RWPE1 (cell line): ENCODE data around the gene IGSF5.

ENCODE experiments used
- CTCF ChIA-PET: fragments of 350-600 bp; sonication (Branson Sonifier 250); formaldehyde crosslinking; extraction: SDS; loops from one replicate; lab custom pipeline; 2021; lab: Yijun Ruan, JAX
- POLR2A ChIA-PET: fragments of 400-600 bp; formaldehyde crosslinking; extraction: SDS; loops from one replicate; lab custom pipeline; 2020; ENCODE audit warnings: antibody characterized with exemption; ENCODE audit not compliant: low non-redundant PET; lab: Yijun Ruan, JAX
- DNase-seq: peaks from one replicate; pipeline ENCODE4 v3.0.0; 2012; ENCODE audit warnings: low spot score
- H3K27ac ChIP-seq: fragments of 450-650 bp; 2 replicates; pipeline ENCODE4 v1.5.1; 2017
- CTCF ChIP-seq: fragments of 450-650 bp; conservative IDR thresholded peaks from 2 replicates; pipeline ENCODE4 v1.5.1; 2017; ENCODE audit warnings: low read depth, mild to moderate bottlenecking

Gene IGSF5

DNA sequence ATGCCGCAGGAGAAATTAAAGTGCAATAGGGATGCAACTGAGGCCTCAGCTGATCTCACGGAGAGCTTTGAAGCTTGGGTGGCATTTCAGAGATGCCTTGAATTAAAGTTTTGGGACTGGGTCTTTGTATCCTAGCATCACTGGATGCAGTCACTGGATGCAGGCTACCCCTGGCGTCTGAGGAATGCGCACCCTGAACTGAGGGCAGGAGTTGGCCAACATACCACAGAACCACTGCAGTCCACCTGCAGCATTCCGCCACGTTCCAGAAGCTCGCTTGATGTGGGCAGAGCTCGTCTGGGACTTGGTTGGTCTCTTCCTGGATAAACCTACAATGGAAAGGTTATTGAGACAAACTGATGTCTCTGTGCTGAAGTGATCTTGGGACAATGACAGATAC, 34.1 kb upstream of the IGSF5 start:
- H3K27ac ChIP-seq = no peak overlapping the region
- ChIA-PET CTCF (no interaction called here), POLR2A (interaction anchor here (0.6 kb wide), 1 partner anchor 262 kb away, joined by 3 read pairs; no protein-coding TSS in a partner anchor)
- no peak for TF ChIP-seq CTCF
- no peak for DNase-seq

GRCh38 chr21:39712273-39712672, 32.7 kb upstream of the IGSF5 start:
- TF ChIP-seq CTCF = no peak
- POLR2A ChIA-PET = no interaction called here

DNA sequence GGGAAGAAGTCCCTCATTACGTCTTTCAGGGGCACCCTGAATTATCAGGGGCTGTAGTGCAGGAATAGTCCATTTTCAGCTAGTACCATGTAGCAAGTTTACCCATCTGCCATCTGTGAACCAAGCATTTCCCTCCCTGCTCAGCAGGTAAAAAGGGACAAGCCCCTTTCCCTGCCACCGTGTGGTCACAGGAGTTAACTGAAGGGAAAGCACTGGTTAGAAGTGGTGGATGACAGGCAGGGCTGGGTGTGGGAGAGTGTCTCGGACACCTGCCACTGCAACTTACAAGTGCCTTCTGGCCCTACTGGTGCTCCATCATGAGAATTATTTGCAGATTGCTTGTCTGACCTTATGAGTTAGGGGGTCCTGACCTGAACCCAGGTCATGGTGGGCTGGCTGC, 32.0 kb upstream of the IGSF5 start:
- H3K27ac ChIP-seq = no peak overlapping the region
- POLR2A ChIA-PET = no interaction called here
- CTCF ChIA-PET = interaction anchor here (0.6 kb wide), 1 partner anchor 241 kb away, joined by 7 read pairs; no protein-coding TSS in a partner anchor
- DNase-seq = no peak
- TF ChIP-seq CTCF = no peak

More at GRCh38 chr21:39712273-39712672, 32.7 kb upstream of the IGSF5 start:
- no peak overlapping the region for H3K27ac ChIP-seq
- DNase-seq = no peak
- CTCF ChIA-PET = interaction anchor here (0.6 kb wide), 1 partner anchor 240 kb away, joined by 7 read pairs; no protein-coding TSS in a partner anchor

- H3K27ac ChIP-seq = no peak overlapping the region
- no peak for TF ChIP-seq CTCF
- no peak for DNase-seq
- ChIA-PET CTCF (no interaction called here), POLR2A (no interaction called here)
Measured at GRCh38 chr21:39713905-39714304, 31.1 kb upstream of the IGSF5 start.

DNA sequence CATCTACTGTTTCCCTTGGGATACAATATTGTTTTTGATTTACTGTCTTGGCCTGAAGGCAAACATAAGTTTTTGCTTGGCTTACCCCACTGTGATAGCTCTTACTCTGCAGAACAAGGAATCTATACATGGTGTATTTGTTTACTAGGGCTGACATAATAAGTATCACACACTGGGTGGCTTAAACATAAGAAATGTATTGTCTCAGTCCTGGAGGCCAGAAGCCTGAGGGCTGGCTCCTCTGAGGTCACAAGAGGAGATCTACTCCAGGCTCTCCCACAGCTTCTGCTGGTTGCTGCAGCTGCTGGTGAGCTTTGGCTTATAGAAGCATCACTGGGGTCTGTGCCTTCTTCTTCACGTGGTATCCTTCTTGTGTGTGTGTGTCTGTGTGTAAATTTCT, 30.7 kb upstream of the IGSF5 start:
- H3K27ac ChIP-seq = no peak overlapping the region
- TF ChIP-seq CTCF = no peak
- DNase-seq = no peak
- ChIA-PET POLR2A (no interaction called here), CTCF (interaction anchor here (1.0 kb wide), 1 partner anchor 196 kb away, joined by 4 read pairs; no protein-coding TSS in a partner anchor)

DNA sequence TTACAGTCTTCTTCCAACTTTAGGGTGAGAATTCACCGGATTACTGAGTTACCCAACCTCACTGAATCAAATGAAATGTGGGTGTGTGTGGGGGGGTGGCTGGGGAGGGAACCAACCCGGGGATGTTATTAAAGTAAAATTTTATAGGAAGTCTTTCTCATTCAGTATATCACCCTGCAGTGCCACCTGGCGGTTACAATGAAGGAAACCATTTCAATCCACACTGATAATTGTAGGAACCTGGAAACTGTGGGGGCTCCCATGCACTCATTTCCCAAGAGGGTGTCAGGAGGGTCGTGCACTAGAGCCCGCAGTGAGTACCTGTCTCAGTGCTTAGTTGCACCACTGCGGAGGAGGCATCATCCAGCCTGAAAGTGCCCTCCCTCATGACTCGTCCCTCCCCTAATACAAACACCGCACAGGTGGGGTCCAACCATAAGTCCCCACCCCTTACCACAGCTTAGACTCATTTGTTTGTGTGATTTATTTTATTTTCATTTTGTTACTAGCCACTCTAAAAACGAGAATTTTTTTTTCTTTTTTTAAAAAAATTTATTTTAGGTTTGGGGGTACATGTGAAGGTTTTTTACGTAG, 29.1 kb upstream of the IGSF5 start:
- TF ChIP-seq CTCF = peak; percentile 63
- H3K27ac ChIP-seq = no peak overlapping the region
- ChIA-PET CTCF (interaction anchor here (0.6 to 1.4 kb wide), 2 partner anchors 197 to 342 kb away, joined by 3 to 4 read pairs; no protein-coding TSS in a partner anchor), POLR2A (no interaction called here)
- peak; percentile 47 for DNase-seq
